Caco-2 (cell line): ENCODE measurements around the gene DPF3. TPM values are rescaled to one million over a fixed set of nuclear protein-coding genes. Genes with fewer than 3 reads are reported as not detected.

Experiments
- BruUV-seq: library from RNA; stranded (reverse); fragments of 400-500 nt; replicated peaks from 2 replicates; lab custom pipeline; 2021; lab: Mats Ljungman, UMichigan
- CTCF ChIA-PET: fragments of 300-600 bp; sonication (Branson Sonifier 250); formaldehyde crosslinking; loops from one replicate; lab custom pipeline; 2022; ENCODE audit warnings: antibody characterized with exemption; lab: Charles Lee
- POLR2A ChIA-PET: fragments of 300-600 bp; sonication (Branson Sonifier 250); formaldehyde crosslinking; loops from one replicate; lab custom pipeline; 2022; ENCODE audit warnings: antibody characterized with exemption; lab: Charles Lee
- DNase-seq, 2 experiments: peaks; one replicate each; pipeline versions ENCODE4 v3.0.0 to v3.0.0-alpha.2; 2020 to 2022
- H3K27me3 ChIP-seq: replicated peaks from 2 replicates; pipeline ENCODE4 v1.6.0; 2011; ENCODE audit warnings: low read length; ENCODE audit not compliant: control insufficient read depth, insufficient read depth
- H3K36me3 ChIP-seq: 2 replicates; pipeline ENCODE4 v1.5.1; 2011; ENCODE audit warnings: low read length; ENCODE audit not compliant: control insufficient read depth, insufficient read depth
- H3K4me1 ChIP-seq: fragments of 250-450 bp; sonication (Bioruptor Pico); 2 replicates; pipeline ENCODE4 v1.5.1; 2020; ENCODE audit warnings: mild to moderate bottlenecking
- H3K4me3 ChIP-seq: 2 replicates; pipeline ENCODE4 v1.5.1; 2011; ENCODE audit warnings: low read depth, mild to moderate bottlenecking, control low read depth, low read length
- H3K9me3 ChIP-seq: fragments of 250-450 bp; sonication (Bioruptor Pico); 2 replicates; pipeline ENCODE4 v1.5.1; 2020; ENCODE audit warnings: mild to moderate bottlenecking, moderate library complexity
- H3K27ac Mint-ChIP-seq: one replicate; pipeline ENCODE4 v1.8.0; 2022; ENCODE audit warnings: mixed read lengths; ENCODE audit not compliant: unreplicated experiment
- H3K27me3 Mint-ChIP-seq: one replicate; pipeline ENCODE4 v1.8.0; 2022; ENCODE audit warnings: mixed read lengths; ENCODE audit not compliant: insufficient read depth, unreplicated experiment
- H3K36me3 Mint-ChIP-seq: one replicate; pipeline ENCODE4 v1.8.0; 2022; ENCODE audit warnings: mild to moderate bottlenecking, mixed read lengths; ENCODE audit not compliant: insufficient read depth, unreplicated experiment
- H3K4me1 Mint-ChIP-seq: one replicate; pipeline ENCODE4 v1.8.0; 2022; ENCODE audit warnings: low read depth, mixed read lengths; ENCODE audit not compliant: unreplicated experiment
- H3K4me3 Mint-ChIP-seq: one replicate; pipeline ENCODE4 v1.8.0; 2022; ENCODE audit warnings: mild to moderate bottlenecking, moderate library complexity, mixed read lengths; ENCODE audit not compliant: unreplicated experiment
- H3K9me3 Mint-ChIP-seq: one replicate; pipeline ENCODE4 v1.8.0; 2022; ENCODE audit warnings: mixed read lengths; ENCODE audit not compliant: unreplicated experiment
- intact Hi-C: fragments of 100-400 bp; cut with micrococcal nuclease; formaldehyde crosslinking; loops from one replicate; pipeline ENCODE4 v1.10.0; 2022; ENCODE audit not compliant: unreplicated experiment
- total RNA-seq: library from RNA; stranded (reverse); gene quantifications from 2 replicates; pipeline ENCODE4 v1.2.3, GENCODE V29; 2022
- TF ChIP-seq, protein P1 (sequence below), 2 experiments: fragments of 200-600 bp in 1 of 2; IDR thresholded peaks; 1 replicate in 1 of 2; 2 replicates in 1 of 2; pipeline versions ENCODE4 v1.5.1 to v1.8.0; 2011 to 2022; ENCODE audit warnings: antibody characterized with exemption in 1 of 2, control low read depth in 1 of 2, inconsistent platforms in 1 of 2, low read depth in 1 of 2, low read length in 1 of 2, mild to moderate bottlenecking in 1 of 2, moderate library complexity in 1 of 2; ENCODE audit not compliant: insufficient read depth in 1 of 2, severe bottlenecking in 1 of 2, unreplicated experiment in 1 of 2

DPF3 gene
- total RNA-seq, 1 experiment from 2014 or later: not detected

- Mint-ChIP-seq H3K4me1 (no peaks in the 10 kb centered on the region), H3K36me3 (no peaks in the 10 kb centered on the region), H3K27ac (no peak overlapping the region), H3K9me3 (no peaks in the 10 kb centered on the region), H3K27me3 (peaks cover 23% of the 10 kb centered on the region), H3K4me3 (no peak overlapping the region)
- no TSS peak for BruUV-seq
- H3K36me3 ChIP-seq: no peaks in the 10 kb centered on the region
- no peaks in the 10 kb centered on the region for H3K4me1 ChIP-seq
- intact Hi-C loops: no loop called here
- TF ChIP-seq, protein P1, sequence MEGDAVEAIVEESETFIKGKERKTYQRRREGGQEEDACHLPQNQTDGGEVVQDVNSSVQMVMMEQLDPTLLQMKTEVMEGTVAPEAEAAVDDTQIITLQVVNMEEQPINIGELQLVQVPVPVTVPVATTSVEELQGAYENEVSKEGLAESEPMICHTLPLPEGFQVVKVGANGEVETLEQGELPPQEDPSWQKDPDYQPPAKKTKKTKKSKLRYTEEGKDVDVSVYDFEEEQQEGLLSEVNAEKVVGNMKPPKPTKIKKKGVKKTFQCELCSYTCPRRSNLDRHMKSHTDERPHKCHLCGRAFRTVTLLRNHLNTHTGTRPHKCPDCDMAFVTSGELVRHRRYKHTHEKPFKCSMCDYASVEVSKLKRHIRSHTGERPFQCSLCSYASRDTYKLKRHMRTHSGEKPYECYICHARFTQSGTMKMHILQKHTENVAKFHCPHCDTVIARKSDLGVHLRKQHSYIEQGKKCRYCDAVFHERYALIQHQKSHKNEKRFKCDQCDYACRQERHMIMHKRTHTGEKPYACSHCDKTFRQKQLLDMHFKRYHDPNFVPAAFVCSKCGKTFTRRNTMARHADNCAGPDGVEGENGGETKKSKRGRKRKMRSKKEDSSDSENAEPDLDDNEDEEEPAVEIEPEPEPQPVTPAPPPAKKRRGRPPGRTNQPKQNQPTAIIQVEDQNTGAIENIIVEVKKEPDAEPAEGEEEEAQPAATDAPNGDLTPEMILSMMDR (IDR thresholded peaks at IDR 0.05; ENCODE audit: insufficient read depth in 1 of 2, low read depth in 1 of 2, low read length in 1 of 2, severe bottlenecking in 1 of 2, unreplicated experiment in 1 of 2): no peak
- no peak for DNase-seq
- no peak overlapping the region for H3K4me3 ChIP-seq
- H3K9me3 ChIP-seq: no peaks in the 10 kb centered on the region
- H3K27me3 ChIP-seq: no peaks in the 10 kb centered on the region; the same call in 1 of the 2 replicates
- CTCF ChIA-PET: no interaction called here
- POLR2A ChIA-PET: no interaction called here
These were observed 193.3 kb downstream of the DPF3 start for GRCh38 chr14:72700338-72701236.

GRCh38 chr14:72699852-72700257 lies 194.0 kb downstream of the DPF3 start:
- no peaks in the 10 kb centered on the region for H3K4me1 ChIP-seq
- BruUV-seq: no TSS peak
- H3K36me3 ChIP-seq: no peaks in the 10 kb centered on the region
- TF ChIP-seq, protein P1 (IDR thresholded peaks at IDR 0.05; ENCODE audit: insufficient read depth in 1 of 2, low read depth in 1 of 2, low read length in 1 of 2, severe bottlenecking in 1 of 2, unreplicated experiment in 1 of 2): no peak
- intact Hi-C loops: no loop called here
- Mint-ChIP-seq H3K4me1 (no peaks in the 10 kb centered on the region), H3K27ac (no peak overlapping the region), H3K27me3 (peaks cover 20% of the 10 kb centered on the region), H3K4me3 (no peak overlapping the region), H3K9me3 (no peaks in the 10 kb centered on the region), H3K36me3 (no peaks in the 10 kb centered on the region)
- H3K4me3 ChIP-seq: no peak overlapping the region
- no peaks in the 10 kb centered on the region for H3K9me3 ChIP-seq
- H3K27me3 ChIP-seq: no peaks in the 10 kb centered on the region; the same call in 1 of the 2 replicates
- no peak for DNase-seq
- CTCF ChIA-PET: no interaction called here
- POLR2A ChIA-PET: no interaction called here

DNA sequence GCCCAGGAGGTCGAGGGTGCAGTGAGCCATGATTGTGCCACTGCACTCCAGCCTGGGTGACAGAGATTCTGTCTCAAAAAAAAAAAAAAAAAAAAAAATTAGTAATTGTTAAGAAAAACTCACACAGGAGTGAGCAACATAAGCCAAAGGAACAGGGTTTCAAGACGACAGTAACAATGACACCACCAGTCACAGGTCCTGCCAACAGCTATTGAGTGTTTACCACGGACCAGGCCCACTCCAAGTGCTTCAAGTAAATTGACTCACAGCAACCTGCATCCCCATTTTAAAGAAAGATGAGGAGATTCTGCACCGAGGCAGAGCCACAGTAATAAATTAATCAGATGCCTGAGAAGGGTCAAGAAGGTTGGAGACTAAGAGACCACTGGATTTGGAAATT lies 194.5 kb downstream of the DPF3 start:
- Histone ChIP-seq H3K9me3 (no peaks in the 10 kb centered on the region), H3K4me1 (no peaks in the 10 kb centered on the region), H3K4me3 (no peak overlapping the region), H3K36me3 (no peaks in the 10 kb centered on the region), H3K27me3 (no peaks in the 10 kb centered on the region; the same call in 1 of the 2 replicates)
- TF ChIP-seq, protein P1 (IDR thresholded peaks at IDR 0.05; ENCODE audit: insufficient read depth in 1 of 2, low read depth in 1 of 2, low read length in 1 of 2, severe bottlenecking in 1 of 2, unreplicated experiment in 1 of 2): no peak
- no peak overlapping the region for H3K27ac Mint-ChIP-seq
- H3K36me3 Mint-ChIP-seq: no peaks in the 10 kb centered on the region
- ChIA-PET CTCF (no interaction called here), POLR2A (no interaction called here)
- intact Hi-C loops: no loop called here
- no TSS peak for BruUV-seq
- no peak for DNase-seq
- H3K4me3 Mint-ChIP-seq: no peak overlapping the region
- H3K4me1 Mint-ChIP-seq: no peaks in the 10 kb centered on the region
- peaks cover 16% of the 10 kb centered on the region for H3K27me3 Mint-ChIP-seq
- H3K9me3 Mint-ChIP-seq: no peaks in the 10 kb centered on the region
